Urinary bladder (tissue), 4 donors: ENCODE results near the gene MIPOL1. TPM values are rescaled to one million over a fixed set of nuclear protein-coding genes. Genes with fewer than 3 reads are reported as not detected.

Experiments used
- DNase-seq: peaks from one replicate; pipeline ENCODE4 v3.0.0-alpha.2; 2015; ENCODE audit errors: extremely low spot score
- H3K27ac ChIP-seq: one replicate; pipeline ENCODE4 v1.5.1; 2013; ENCODE audit warnings: low read depth, mild to moderate bottlenecking, moderate library complexity
- H3K36me3 ChIP-seq: one replicate; pipeline ENCODE4 v1.6.1; 2013; ENCODE audit warnings: mild to moderate bottlenecking, moderate library complexity; ENCODE audit not compliant: insufficient read depth
- H3K4me1 ChIP-seq: one replicate; pipeline ENCODE4 v1.6.1; 2013; ENCODE audit warnings: mild to moderate bottlenecking, moderate library complexity; ENCODE audit not compliant: insufficient read depth
- H3K4me3 ChIP-seq: one replicate; pipeline ENCODE4 v1.5.1; 2013; ENCODE audit warnings: low read depth, low read length
- WGBS: extraction: QIAGEN DNeasy Blood & Tissue Kit; methylation state at CpG from one replicate; pipeline ENCODE4 v1.1.7; 2013; 5-methylcytosine and 5-hydroxymethylcytosine counted together
- polyA plus RNA-seq: library from polyadenylated mRNA; stranded (reverse); fragments of 200-250 nt; gene quantifications from one replicate; pipeline ENCODE4 v1.2.3, GENCODE V29; 2013
- total RNA-seq: library from RNA; depleted of rRNA; stranded (reverse); fragments of >200 nt; gene quantifications from one replicate; pipeline ENCODE4 v1.2.3, GENCODE V29; 2014
- donor health status: healthy with polysubstance abuse.
- donor health status: healthy.

Gene MIPOL1
- total and polyA plus RNA-seq, 2 donors: 5.6 to 48.4 TPM

DNA sequence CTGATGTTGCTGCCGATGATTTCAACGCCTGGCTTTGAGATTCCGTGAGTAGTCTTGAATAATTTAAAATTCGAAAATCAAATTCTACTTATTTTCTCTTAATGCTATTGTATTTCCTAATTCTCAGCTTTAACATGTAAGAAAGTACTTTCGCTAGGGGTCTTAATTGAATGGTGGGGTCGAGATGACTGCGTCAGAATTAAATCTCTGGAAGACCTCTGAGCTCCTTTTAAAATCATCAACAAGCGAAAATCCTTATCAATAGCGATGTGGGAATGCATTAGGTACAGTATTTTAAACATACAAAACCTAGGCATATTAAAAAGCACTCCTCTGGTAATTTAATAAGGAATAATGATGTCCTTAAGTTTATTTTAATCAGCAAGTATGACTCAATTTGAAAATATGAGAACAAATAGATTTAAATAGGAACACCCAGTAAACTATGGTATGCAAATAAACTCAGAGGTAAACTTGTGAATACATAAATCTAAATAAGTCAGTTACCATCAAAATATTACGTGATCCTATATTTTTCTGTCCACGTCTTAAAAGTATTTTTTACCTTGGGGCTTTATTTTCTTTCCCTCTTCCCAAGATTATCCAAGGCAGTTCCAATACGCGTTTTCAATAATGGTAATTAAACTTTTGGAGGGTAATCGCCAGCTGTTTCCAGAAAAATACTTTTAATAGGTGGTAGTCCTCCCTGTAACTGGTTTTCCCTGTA lies 395.9 kb downstream of the MIPOL1 start:
- Histone ChIP-seq H3K4me1 (no peaks in the 10 kb centered on the region), H3K36me3 (no peaks in the 10 kb centered on the region), H3K4me3 (peak overlapping the region; percentile 52), H3K27ac (no peak overlapping the region)
- DNase-seq: no peak
- WGBS: 13% methylated on average over 14 of the region's 14 CpGs

GRCh38 chr14:37594238-37594970 lies 396.7 kb downstream of the MIPOL1 start:
- Histone ChIP-seq H3K4me3 (peak overlapping the region; percentile 52), H3K27ac (peak overlapping the region; percentile 92), H3K4me1 (no peaks in the 10 kb centered on the region), H3K36me3 (no peaks in the 10 kb centered on the region)
- DNase-seq: peak; percentile 93
- 2% methylated on average over 56 of the region's 56 CpGs for WGBS

DNA sequence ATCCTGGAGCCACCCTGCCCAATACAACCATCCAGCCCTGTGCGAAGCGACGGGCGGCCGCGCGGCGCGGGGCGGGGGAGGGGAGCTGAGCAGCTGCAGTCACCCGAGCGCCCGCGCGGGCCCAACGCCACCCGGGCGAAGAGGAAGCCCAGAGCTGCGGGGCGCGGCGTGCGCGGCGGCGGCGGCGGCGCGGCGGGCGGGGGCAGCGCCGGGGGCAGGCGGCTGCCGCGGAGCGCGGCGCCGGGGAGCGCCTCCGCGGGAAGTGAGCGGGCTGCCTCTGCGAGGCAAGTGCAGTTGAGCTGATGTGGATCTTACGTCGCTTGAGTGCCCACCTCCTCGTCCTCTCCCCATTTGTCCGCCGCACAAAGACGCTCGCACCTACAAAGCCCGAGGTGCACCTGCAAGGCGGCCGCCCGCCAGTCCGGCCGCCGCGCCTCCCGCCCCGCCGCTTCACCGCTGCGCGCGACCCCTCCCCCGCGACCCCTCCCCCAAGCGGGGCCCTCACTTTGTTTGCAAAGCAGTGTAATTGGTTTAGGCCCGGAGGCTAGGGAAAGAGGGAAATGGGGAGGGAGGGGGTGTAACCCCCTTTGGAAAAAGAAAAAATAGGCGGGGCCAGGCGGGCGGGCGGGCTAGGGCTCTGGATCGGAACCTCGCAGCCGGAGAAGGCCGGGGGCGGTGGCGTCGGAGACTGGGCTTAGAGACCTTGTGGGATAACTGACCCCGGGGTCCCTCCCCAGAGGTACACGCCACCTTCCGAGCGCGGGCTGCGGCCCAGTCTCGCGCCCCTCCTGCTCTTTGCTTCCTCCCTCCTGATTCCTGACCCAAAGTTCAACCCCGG lies 397.5 kb downstream of the MIPOL1 start, which contains the start of the genes FOXA1 and TTC6:
Gene FOXA1, minus strand, starts transcription at position 279 of the 838 bp plus-strand sequence. Its CDS starts 277 bp downstream, at position 2.
Gene TTC6, plus strand, starts transcription at position 659 of the 838 bp plus-strand sequence. CDS start 26,436 bp downstream, outside the sequence.
- Histone ChIP-seq H3K4me1 (no peaks in the 10 kb centered on the region), H3K36me3 (no peaks in the 10 kb centered on the region), H3K27ac (peak within 1 kb of the TSS; percentile 92), H3K4me3 (peak within 1 kb of the TSS; percentile 52)
- no peak for DNase-seq
- under 1% methylated on average over 92 of the region's 92 CpGs for WGBS

DNA sequence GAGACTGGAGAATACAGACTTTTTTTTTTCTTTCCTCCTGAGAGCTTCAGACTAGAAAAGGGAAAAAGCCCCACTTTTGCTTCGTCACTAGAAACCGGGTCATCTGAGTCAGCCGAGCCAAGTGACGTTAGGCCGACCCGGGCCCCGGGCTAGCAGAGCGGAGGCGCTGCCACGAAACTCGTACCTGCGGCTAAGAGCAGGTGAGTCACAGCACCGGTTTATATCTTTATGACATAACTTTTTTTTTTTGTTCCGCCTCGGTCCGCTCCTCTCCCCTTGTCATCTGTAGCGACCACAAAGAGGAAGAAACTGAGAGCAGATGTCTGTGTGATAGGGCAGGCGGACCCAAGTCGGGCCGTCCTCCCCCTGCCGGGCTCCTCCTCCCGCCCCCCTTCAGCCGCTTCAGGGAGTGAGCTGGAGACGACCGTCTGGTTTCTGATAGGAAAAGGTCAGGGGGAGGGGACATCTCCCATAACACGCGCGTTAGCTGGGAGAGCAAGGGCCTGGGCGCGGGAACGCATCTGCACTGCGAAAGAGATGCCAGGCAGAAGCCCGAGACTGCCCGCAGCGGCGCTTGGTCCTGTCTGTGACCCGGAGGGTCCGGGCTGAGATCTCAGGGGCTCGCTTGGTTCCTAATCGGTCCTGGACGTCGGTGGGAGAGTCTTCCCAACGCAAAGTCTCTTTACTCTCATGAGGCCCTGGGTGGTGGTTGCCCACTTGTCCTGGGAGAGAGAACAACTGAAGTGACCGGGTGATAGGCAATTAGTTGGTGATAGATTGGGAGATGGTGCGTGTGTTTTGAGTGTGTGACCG lies 398.3 kb downstream of the MIPOL1 start:
- DNase-seq: no peak
- Histone ChIP-seq H3K4me3 (peak overlapping the region; percentile 52), H3K27ac (peak overlapping the region; percentile 92), H3K4me1 (no peaks in the 10 kb centered on the region), H3K36me3 (no peaks in the 10 kb centered on the region)
- WGBS: 5% methylated on average over 46 of the region's 46 CpGs

- Histone ChIP-seq H3K4me3 (no peak overlapping the region), H3K4me1 (no peaks in the 10 kb centered on the region), H3K27ac (no peak overlapping the region), H3K36me3 (no peaks in the 10 kb centered on the region)
- no peak for DNase-seq
- 13% methylated on average over 7 of the region's 7 CpGs for WGBS
Measured at GRCh38 chr14:37596790-37597472, 399.2 kb downstream of the MIPOL1 start.

- Histone ChIP-seq H3K36me3 (no peaks in the 10 kb centered on the region), H3K4me3 (no peak overlapping the region), H3K4me1 (no peaks in the 10 kb centered on the region), H3K27ac (no peak overlapping the region)
- 10% methylated on average over 20 of the region's 20 CpGs for WGBS
- DNase-seq: no peak
Measured at GRCh38 chr14:37597538-37597913, 399.8 kb downstream of the MIPOL1 start.

DNA sequence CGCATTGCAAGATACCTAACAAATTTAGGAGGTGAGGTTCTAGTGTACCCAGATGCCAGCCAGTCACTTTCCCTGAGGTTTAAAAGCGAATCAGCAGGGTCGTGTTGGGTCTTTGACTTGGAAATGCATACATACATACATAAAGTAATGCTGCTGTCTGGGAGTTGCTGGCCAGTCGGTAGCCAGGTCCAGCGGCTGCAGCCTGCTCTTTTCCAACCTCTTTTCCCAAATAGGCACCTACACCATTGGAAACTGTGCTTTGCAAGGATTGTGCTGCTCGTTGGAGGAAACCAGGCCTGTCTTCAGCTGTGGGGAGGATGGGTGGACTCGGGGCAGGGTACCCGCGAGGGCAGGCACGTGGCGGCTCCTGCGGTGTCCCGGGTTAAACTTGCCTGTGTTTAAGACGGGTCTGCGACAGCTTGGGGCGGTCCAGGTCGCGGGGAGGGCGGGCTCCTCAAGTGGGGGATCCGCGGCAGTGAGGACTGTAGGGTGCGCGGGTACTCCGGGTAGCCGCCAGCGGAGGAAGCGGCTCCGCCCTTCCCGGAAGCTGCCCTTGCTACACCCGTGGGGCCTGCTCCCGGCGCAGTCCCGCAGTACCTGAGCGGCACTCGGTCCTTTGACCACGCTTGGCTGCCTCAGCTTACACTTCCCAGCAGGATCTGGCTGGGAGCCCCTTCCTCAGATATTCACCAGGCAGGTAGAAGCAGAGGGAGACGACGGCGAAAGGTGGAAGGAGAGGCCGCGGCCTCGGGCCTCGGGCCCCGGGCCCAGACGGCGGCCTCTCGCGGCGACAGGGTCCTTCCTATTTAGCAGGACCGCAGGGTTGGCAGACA lies 400.4 kb downstream of the MIPOL1 start:
- no peaks in the 10 kb centered on the region for H3K4me1 ChIP-seq
- WGBS: 4% methylated on average over 50 of the region's 50 CpGs
- H3K36me3 ChIP-seq: no peaks in the 10 kb centered on the region
- no peak for DNase-seq
- H3K27ac ChIP-seq: peak overlapping the region; percentile 34
- H3K4me3 ChIP-seq: peak overlapping the region; percentile 28

GRCh38 chr14:37598747-37599506 lies 401.2 kb downstream of the MIPOL1 start:
- H3K4me3 ChIP-seq: peak overlapping the region; percentile 28
- 12% methylated on average over 36 of the region's 36 CpGs for WGBS

GRCh38 chr14:37599507-37600368 lies 402.0 kb downstream of the MIPOL1 start:
- DNase-seq: no peak
- WGBS: 2% methylated on average over 57 of the region's 57 CpGs
- Histone ChIP-seq H3K36me3 (no peaks in the 10 kb centered on the region), H3K4me1 (no peaks in the 10 kb centered on the region), H3K4me3 (peak overlapping the region; percentile 5), H3K27ac (no peak overlapping the region)

More at GRCh38 chr14:37598747-37599506, 401.2 kb downstream of the MIPOL1 start:
- no peak overlapping the region for H3K27ac ChIP-seq
- no peaks in the 10 kb centered on the region for H3K4me1 ChIP-seq
- DNase-seq: no peak
- H3K36me3 ChIP-seq: no peaks in the 10 kb centered on the region

- no peak for DNase-seq
- no peak overlapping the region for H3K4me3 ChIP-seq
- H3K27ac ChIP-seq: no peak overlapping the region
Measured at GRCh38 chr14:37600880-37601741, 403.4 kb downstream of the MIPOL1 start.

More at GRCh38 chr14:37600880-37601741, 403.4 kb downstream of the MIPOL1 start:
- whole genome bisulfite sequencing: 43% methylated on average over 4 of the region's 4 CpGs
- no peaks in the 10 kb centered on the region for H3K4me1 ChIP-seq
- no peaks in the 10 kb centered on the region for H3K36me3 ChIP-seq
